T-helper 2 cell treated with Interferon-gamma antibody and Interleukin-4, amounts not matched to agents 100 ng/mL and 5 ng/mL, for 36 hours (primary cell): Measurements from ENCODE around the gene NAV2. TPM values are rescaled to one million over a fixed set of nuclear protein-coding genes. Genes with fewer than 3 reads are reported as not detected.
"Not testable (repeated sequence)": the region's sequence is repeated elsewhere in the genome, so short reads cannot be mapped to it uniquely, and the experiment has no call there.

Source experiments
- intact Hi-C: fragments of 100-400 bp; cut with micrococcal nuclease; formaldehyde crosslinking; loops from one replicate; pipeline ENCODE4 v1.15.1; 2023
- total RNA-seq: library from RNA; stranded (reverse); gene quantifications from 2 replicates; pipeline ENCODE4 v1.2.3, GENCODE V29; 2022

NAV2 gene
- total RNA-seq, 1 donor from 2014 or later: 0.45 TPM

GRCh38 chr11:19886498-19886897 is 173.9 kb downstream of the NAV2 start:
- intact Hi-C loops: no loop called here

- intact Hi-C loops: no loop called here
Observed at GRCh38 chr11:19887842-19888241, 175.2 kb downstream of the NAV2 start.

GRCh38 chr11:19889531-19889930 is 176.9 kb downstream of the NAV2 start:
- intact Hi-C loops: no loop called here

GRCh38 chr11:19890308-19890707 is 177.7 kb downstream of the NAV2 start:
- intact Hi-C loops: no loop called here

GRCh38 chr11:19891022-19891421 is 178.4 kb downstream of the NAV2 start:
- intact Hi-C loops: no loop called here

GRCh38 chr11:19892387-19892786 is 179.8 kb downstream of the NAV2 start:
- intact Hi-C loops: no loop called here

- intact Hi-C loops: no loop called here
Observed at GRCh38 chr11:19892876-19893275, 180.2 kb downstream of the NAV2 start.

GRCh38 chr11:19894404-19894803 is 181.8 kb downstream of the NAV2 start:
- intact Hi-C loops: no loop called here

GRCh38 chr11:19895037-19895436 is 182.4 kb downstream of the NAV2 start:
- intact Hi-C loops: not testable (repeated sequence)

GRCh38 chr11:19895776-19896175 is 183.1 kb downstream of the NAV2 start:
- intact Hi-C loops: no loop called here

GRCh38 chr11:19903620-19904069 is 191.0 kb downstream of the NAV2 start:
- intact Hi-C loops: loop anchor here (2.0 kb wide), 1 partner anchor 347 kb away; no protein-coding TSS in a partner anchor

- intact Hi-C loops: no loop called here
Observed at GRCh38 chr11:19905280-19905853, 192.7 kb downstream of the NAV2 start.

GRCh38 chr11:19906126-19906525 is 193.5 kb downstream of the NAV2 start:
- intact Hi-C loops: no loop called here

- intact Hi-C loops: no loop called here
Observed at GRCh38 chr11:19907008-19907579, 194.5 kb downstream of the NAV2 start.

GRCh38 chr11:19907839-19908238 is 195.2 kb downstream of the NAV2 start:
- intact Hi-C loops: no loop called here

- intact Hi-C loops: no loop called here
Observed at GRCh38 chr11:19910931-19911330, 198.3 kb downstream of the NAV2 start.

- intact Hi-C loops: no loop called here
Observed at GRCh38 chr11:19912115-19912957, 199.7 kb downstream of the NAV2 start.

- intact Hi-C loops: no loop called here
Observed at GRCh38 chr11:19912958-19913892, 200.6 kb downstream of the NAV2 start.

GRCh38 chr11:19913893-19914249 is 201.2 kb downstream of the NAV2 start:
- intact Hi-C loops: no loop called here

GRCh38 chr11:19915808-19916207 is 203.2 kb downstream of the NAV2 start:
- intact Hi-C loops: no loop called here

- intact Hi-C loops: no loop called here
Observed at GRCh38 chr11:19917069-19917468, 204.4 kb downstream of the NAV2 start.
